Mesenchymal stem cell (in vitro differentiated cells and primary cell): ENCODE data around the gene DOCK3.

ENCODE experiments used
- DNase-seq: peaks from one replicate; pipeline ENCODE4 v3.0.0-alpha.2; 2013
- H2AFZ ChIP-seq: one replicate; pipeline ENCODE4 v1.6.1; 2013; ENCODE audit warnings: low read depth, mild to moderate bottlenecking, control low read depth, inconsistent platforms, low read length, moderate library complexity
- H2AK5ac ChIP-seq: 2 replicates; pipeline ENCODE4 v1.6.1; 2013; ENCODE audit warnings: low read length, moderate library complexity, mild to moderate bottlenecking, inconsistent platforms; ENCODE audit not compliant: severe bottlenecking
- H2BK120ac ChIP-seq: one replicate; pipeline ENCODE4 v1.6.1; 2013; ENCODE audit warnings: low read depth, mild to moderate bottlenecking, inconsistent platforms, low read length, moderate library complexity
- H2BK12ac ChIP-seq, 2 experiments: one replicate each; pipeline ENCODE4 v1.6.1; 2013; ENCODE audit warnings: inconsistent platforms in 2 of 2, low read length in 2 of 2, mild to moderate bottlenecking in 2 of 2, moderate library complexity in 2 of 2, control low read depth in 1 of 2
- H2BK15ac ChIP-seq: one replicate; pipeline ENCODE4 v1.6.1; 2013; ENCODE audit warnings: mild to moderate bottlenecking, low read depth, inconsistent platforms; ENCODE audit not compliant: poor library complexity, severe bottlenecking
- H2BK5ac ChIP-seq: 2 replicates; pipeline ENCODE4 v1.6.1; 2013; ENCODE audit warnings: low read depth, mild to moderate bottlenecking, low read length, control low read depth, inconsistent platforms; ENCODE audit not compliant: poor library complexity, severe bottlenecking
- H3K14ac ChIP-seq, 2 experiments: one replicate each; pipeline ENCODE4 v1.6.1; 2013; ENCODE audit warnings: inconsistent platforms in 2 of 2, low read length in 2 of 2, control low read depth in 1 of 2, mild to moderate bottlenecking in 1 of 2, moderate library complexity in 1 of 2
- H3K18ac ChIP-seq, 2 experiments: one replicate each; pipeline ENCODE4 v1.6.1; 2013; ENCODE audit warnings: inconsistent platforms in 2 of 2, low read length in 2 of 2, control low read depth in 1 of 2, low read depth in 1 of 2, mild to moderate bottlenecking in 1 of 2
- H3K23ac ChIP-seq, 2 experiments: one replicate each; pipeline ENCODE4 v1.6.1; 2013; ENCODE audit warnings: inconsistent platforms in 2 of 2, low read length in 2 of 2, mild to moderate bottlenecking in 2 of 2, moderate library complexity in 2 of 2, control low read depth in 1 of 2
- H3K27ac ChIP-seq: 2 replicates; pipeline ENCODE4 v1.5.1; 2013; ENCODE audit warnings: mild to moderate bottlenecking, moderate library complexity, low read length, control low read depth, inconsistent platforms; ENCODE audit not compliant: poor library complexity, severe bottlenecking
- H3K27me3 ChIP-seq, 2 experiments: 2 replicates each; pipeline versions ENCODE4 v1.6.1 to v1.7.0; 2013; ENCODE audit warnings: low read length in 2 of 2, mild to moderate bottlenecking in 2 of 2, moderate library complexity in 2 of 2, control low read depth in 1 of 2, inconsistent platforms in 1 of 2; ENCODE audit not compliant: control insufficient read depth in 1 of 2, insufficient read depth in 1 of 2
- H3K36me3 ChIP-seq, 2 experiments: 2 replicates each; pipeline versions ENCODE4 v1.6.1 to v1.7.0; 2013; ENCODE audit warnings: low read length in 2 of 2, control low read depth in 1 of 2, inconsistent platforms in 1 of 2, low read depth in 1 of 2, mild to moderate bottlenecking in 1 of 2; ENCODE audit not compliant: insufficient read depth in 2 of 2, control insufficient read depth in 1 of 2
- H3K4ac ChIP-seq, 2 experiments: one replicate each; pipeline ENCODE4 v1.6.1; 2013; ENCODE audit warnings: inconsistent platforms in 2 of 2, low read length in 2 of 2, mild to moderate bottlenecking in 2 of 2, moderate library complexity in 2 of 2, control low read depth in 1 of 2, low read depth in 1 of 2
- H3K4me1 ChIP-seq: 2 replicates; pipeline ENCODE4 v1.6.1; 2013; ENCODE audit warnings: low read depth, low read length, control low read depth; ENCODE audit not compliant: control insufficient read depth, insufficient read depth
- H3K4me2 ChIP-seq: 2 replicates; pipeline ENCODE4 v1.6.1; 2013; ENCODE audit warnings: low read length, mild to moderate bottlenecking, inconsistent platforms; ENCODE audit not compliant: poor library complexity, severe bottlenecking
- H3K4me3 ChIP-seq, 2 experiments: 2 replicates each; pipeline versions ENCODE4 v1.5.1 to v1.7.0; 2013; ENCODE audit warnings: low read length in 2 of 2, mild to moderate bottlenecking in 2 of 2, control low read depth in 1 of 2, low read depth in 1 of 2; ENCODE audit not compliant: insufficient read depth in 1 of 2
- H3K79me1 ChIP-seq: replicated peaks from 2 replicates; pipeline ENCODE4 v1.6.1; 2013; ENCODE audit warnings: mild to moderate bottlenecking, control low read depth, low read length, inconsistent platforms; ENCODE audit not compliant: poor library complexity, severe bottlenecking
- H3K9ac ChIP-seq: 2 replicates; pipeline ENCODE4 v1.7.0; 2013; ENCODE audit warnings: mild to moderate bottlenecking, low read length, moderate library complexity
- H3K9me3 ChIP-seq: 2 replicates; pipeline ENCODE4 v1.7.0; 2013; ENCODE audit warnings: mild to moderate bottlenecking, low read length; ENCODE audit not compliant: control insufficient read depth
- H4K8ac ChIP-seq: one replicate; pipeline ENCODE4 v1.6.1; 2013; ENCODE audit warnings: inconsistent platforms, mild to moderate bottlenecking, low read length, moderate library complexity
- H4K91ac ChIP-seq: one replicate; pipeline ENCODE4 v1.6.1; 2013; ENCODE audit warnings: mild to moderate bottlenecking, low read length, inconsistent platforms
- WGBS: methylation state at CpG from one replicate; pipeline ENCODE4 v1.1.7; 2013; ENCODE audit warnings: mixed read lengths; 5-methylcytosine and 5-hydroxymethylcytosine counted together

The DOCK3 gene

GRCh38 chr3:50632450-50632849 lies 42.3 kb upstream of the DOCK3 start:
- Histone ChIP-seq H2BK15ac (no peak overlapping the region), H3K27ac (no peak overlapping the region), H2AFZ (no peak overlapping the region), H3K36me3 (peaks cover 0 to 6% of the 10 kb centered on the region in 2 experiments), H3K4me1 (peaks cover 20% of the 10 kb centered on the region), H3K14ac (no peak overlapping the region), H3K9ac (peak overlapping the region; percentile 15), H3K18ac (no peak overlapping the region), H3K27me3 (no peaks in the 10 kb centered on the region), H3K9me3 (no peaks in the 10 kb centered on the region), H2BK12ac (no peak overlapping the region), H2BK120ac (no peak overlapping the region), H2AK5ac (no peak overlapping the region), H3K23ac (no peak overlapping the region), H4K91ac (no peak overlapping the region), H3K4me2 (no peak overlapping the region), H4K8ac (peak overlapping the region; percentile 53), H2BK5ac (no peak overlapping the region), H3K79me1 (peaks cover 44% of the 10 kb centered on the region), H3K4ac (peak overlapping the region in 1 of 2 experiments; percentile 9), H3K4me3 (no peak overlapping the region)
- DNase-seq, result no peak
- whole genome bisulfite sequencing, result 35% methylated on average over 5 of the region's 5 CpGs

- H3K4me1 ChIP-seq, result peaks cover 18% of the 10 kb centered on the region
- no peak overlapping the region for H2BK12ac ChIP-seq
- DNase-seq, result no peak
- H3K4ac ChIP-seq, result no peak overlapping the region
- H3K23ac ChIP-seq, result no peak overlapping the region
- no peak overlapping the region for H2AFZ ChIP-seq
- 89% methylated on average over 5 of the region's 5 CpGs for WGBS
- no peak overlapping the region for H2BK120ac ChIP-seq
- H3K27ac ChIP-seq, result no peak overlapping the region
- no peaks in the 10 kb centered on the region for H3K27me3 ChIP-seq
- H2BK5ac ChIP-seq, result no peak overlapping the region
- no peak overlapping the region for H4K8ac ChIP-seq
- H2BK15ac ChIP-seq, result no peak overlapping the region
- no peak overlapping the region for H3K4me3 ChIP-seq
- H3K79me1 ChIP-seq, result peaks cover 49% of the 10 kb centered on the region
- no peak overlapping the region for H2AK5ac ChIP-seq
- no peaks in the 10 kb centered on the region for H3K9me3 ChIP-seq
- no peak overlapping the region for H3K14ac ChIP-seq
- H4K91ac ChIP-seq, result no peak overlapping the region
- peaks cover 0 to 6% of the 10 kb centered on the region in 2 experiments for H3K36me3 ChIP-seq
- H3K18ac ChIP-seq, result no peak overlapping the region
- H3K9ac ChIP-seq, result no peak overlapping the region
- no peak overlapping the region for H3K4me2 ChIP-seq
These were observed 41.4 kb upstream of the DOCK3 start for GRCh38 chr3:50633230-50633790.

GRCh38 chr3:50635066-50635465 lies 39.7 kb upstream of the DOCK3 start:
- no peak overlapping the region for H4K91ac ChIP-seq
- no peak overlapping the region for H2BK5ac ChIP-seq
- H3K27me3 ChIP-seq, result no peaks in the 10 kb centered on the region
- no peak overlapping the region for H3K23ac ChIP-seq
- H2AK5ac ChIP-seq, result no peak overlapping the region
- DNase-seq, result no peak
- H2BK12ac ChIP-seq, result no peak overlapping the region
- no peak overlapping the region for H2BK120ac ChIP-seq
- H3K36me3 ChIP-seq, result peaks cover 0 to 7% of the 10 kb centered on the region in 2 experiments
- H3K27ac ChIP-seq, result no peak overlapping the region
- H4K8ac ChIP-seq, result no peak overlapping the region
- H3K9me3 ChIP-seq, result no peaks in the 10 kb centered on the region
- no peak overlapping the region for H3K14ac ChIP-seq
- H2BK15ac ChIP-seq, result no peak overlapping the region
- no peak overlapping the region for H2AFZ ChIP-seq
- H3K4me2 ChIP-seq, result no peak overlapping the region
- no peak overlapping the region for H3K9ac ChIP-seq
- H3K4me3 ChIP-seq, result no peak overlapping the region
- peaks cover 42% of the 10 kb centered on the region for H3K79me1 ChIP-seq
- H3K18ac ChIP-seq, result no peak overlapping the region
- H3K4ac ChIP-seq, result no peak overlapping the region
- peaks cover 31% of the 10 kb centered on the region for H3K4me1 ChIP-seq

GRCh38 chr3:50637011-50637410 lies 37.7 kb upstream of the DOCK3 start:
- Histone ChIP-seq H3K27me3 (no peaks in the 10 kb centered on the region), H3K23ac (no peak overlapping the region), H3K79me1 (peaks cover 41% of the 10 kb centered on the region), H2BK120ac (no peak overlapping the region), H2AK5ac (no peak overlapping the region), H3K4me3 (no peak overlapping the region), H2BK5ac (no peak overlapping the region), H3K18ac (no peak overlapping the region), H2BK15ac (no peak overlapping the region), H2BK12ac (no peak overlapping the region), H3K9me3 (no peaks in the 10 kb centered on the region), H3K14ac (no peak overlapping the region), H3K4me1 (peaks cover 17% of the 10 kb centered on the region), H2AFZ (no peak overlapping the region), H3K9ac (no peak overlapping the region), H3K4ac (no peak overlapping the region), H4K8ac (no peak overlapping the region), H3K36me3 (peaks cover 16 to 26% of the 10 kb centered on the region in 2 experiments), H3K27ac (no peak overlapping the region), H3K4me2 (no peak overlapping the region), H4K91ac (no peak overlapping the region)
- DNase-seq, result no peak
- 81% methylated on average over 4 of the region's 4 CpGs for WGBS
